Mucosa of gallbladder (tissue), 1 donor: ENCODE data around the gene GPX4. TPM values are rescaled to one million over a fixed set of nuclear protein-coding genes. Genes with fewer than 3 reads are reported as not detected.
"Not testable (repeated sequence)": the region's sequence is repeated elsewhere in the genome, so short reads cannot be mapped to it uniquely, and the experiment has no call there.

Source experiments
- DNase-seq: peaks from one replicate; pipeline ENCODE4 v3.0.0-alpha.2; 2020; ENCODE audit warnings: low spot score
- total RNA-seq: library from RNA; stranded (reverse); gene quantifications from one replicate; pipeline ENCODE4 v1.2.1, GENCODE V29; 2021
- donor health status: DM: no; HTN: no; CAD: no.

GPX4 gene
- total RNA-seq, 1 donor from 2014 or later: 294 TPM

GRCh38 chr19:1113986-1114483, 10.2 kb downstream of the GPX4 start:
- DNase-seq: no peak

GRCh38 chr19:1114728-1115127, 10.9 kb downstream of the GPX4 start:
- not testable (repeated sequence) for DNase-seq

GRCh38 chr19:1115646-1116420, 12.0 kb downstream of the GPX4 start:
- no peak for DNase-seq

GRCh38 chr19:1116726-1117581, 13.2 kb downstream of the GPX4 start:
- no peak for DNase-seq

- DNase-seq: no peak
These were observed 13.9 kb downstream of the GPX4 start for GRCh38 chr19:1117654-1118053.

- DNase-seq: no peak
These were observed 15.2 kb downstream of the GPX4 start for GRCh38 chr19:1118999-1119398.

GRCh38 chr19:1119475-1120217, 15.9 kb downstream of the GPX4 start:
- no peak for DNase-seq

GRCh38 chr19:1121395-1121794, 17.6 kb downstream of the GPX4 start:
- no peak for DNase-seq

GRCh38 chr19:1122021-1122971, 18.5 kb downstream of the GPX4 start:
- no peak for DNase-seq

GRCh38 chr19:1122972-1123363, 19.2 kb downstream of the GPX4 start:
- no peak for DNase-seq

- no peak for DNase-seq
These were observed 19.6 kb downstream of the GPX4 start for GRCh38 chr19:1123381-1123780.

GRCh38 chr19:1123885-1124677, 20.3 kb downstream of the GPX4 start:
- no peak for DNase-seq

- no peak for DNase-seq
These were observed 22.0 kb downstream of the GPX4 start for GRCh38 chr19:1125601-1126467.

- no peak for DNase-seq
These were observed 23.4 kb downstream of the GPX4 start for GRCh38 chr19:1126984-1127760.

GRCh38 chr19:1128106-1128505, 24.3 kb downstream of the GPX4 start:
- no peak for DNase-seq

- DNase-seq: not testable (repeated sequence)
These were observed 25.3 kb downstream of the GPX4 start for GRCh38 chr19:1129084-1129483.

GRCh38 chr19:1129535-1129934, 25.7 kb downstream of the GPX4 start:
- no peak for DNase-seq
